Measurements from ENCODE around the gene FOSL2.

The FOSL2 gene

GRCh38 chr2:28453396-28453795, 60.7 kb downstream of the FOSL2 start:
- DNase-seq, result no peak

- no peak for DNase-seq
Observed at GRCh38 chr2:28454016-28454930, 61.6 kb downstream of the FOSL2 start.

GRCh38 chr2:28457237-28457636, 64.6 kb downstream of the FOSL2 start:
- DNase-seq, result no peak

- DNase-seq, result no peak
Observed at GRCh38 chr2:28461056-28461455, 68.4 kb downstream of the FOSL2 start.

GRCh38 chr2:28462122-28462521, 69.5 kb downstream of the FOSL2 start:
- DNase-seq, result no peak

GRCh38 chr2:28463211-28463816, 70.7 kb downstream of the FOSL2 start:
- no peak for DNase-seq

- no peak for DNase-seq
Observed at GRCh38 chr2:28463893-28464292, 71.2 kb downstream of the FOSL2 start.

GRCh38 chr2:28465148-28465885, 72.7 kb downstream of the FOSL2 start:
- DNase-seq, result no peak
